Measurements from ENCODE around the gene IL1RAPL1. TPM values are rescaled to one million over a fixed set of nuclear protein-coding genes. Genes with fewer than 3 reads are reported as not detected.

The IL1RAPL1 gene
- total RNA-seq, 2 donors from 2014 or later, result 0.54 TPM; not detected in 1

DNA sequence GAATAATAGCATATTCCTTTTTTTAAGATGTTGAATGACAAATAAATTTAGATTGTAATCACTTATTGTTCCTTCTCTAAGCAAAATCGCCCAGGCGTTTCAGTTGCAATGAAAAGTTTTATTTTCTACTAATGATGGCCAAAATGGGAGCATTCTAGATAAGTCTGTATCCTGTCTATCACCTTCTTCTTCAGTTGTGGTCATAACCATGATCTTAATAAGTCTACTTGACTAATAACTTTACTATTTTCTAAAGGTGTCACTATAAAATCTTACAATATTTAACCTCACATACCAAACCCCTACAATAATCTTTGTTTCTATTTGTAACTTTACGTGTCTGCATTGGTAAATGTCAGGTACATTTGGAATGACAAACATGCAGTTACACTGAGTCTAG, 904.4 kb downstream of the IL1RAPL1 start:
- Histone ChIP-seq H3K9me3 (no peaks in the 10 kb centered on the region), H3K27ac (no peak overlapping the region), H3K27me3 (replicated peaks; ENCODE audit: insufficient read depth) (no peaks in the 10 kb centered on the region), H3K4me1 (ENCODE audit: control insufficient read depth in 1 of 2, low read depth in 2 of 2) (no peaks in the 10 kb centered on the region), H3K4me3 (no peak overlapping the region), H3K36me3 (no peaks in the 10 kb centered on the region)
- TF ChIP-seq, protein P1, sequence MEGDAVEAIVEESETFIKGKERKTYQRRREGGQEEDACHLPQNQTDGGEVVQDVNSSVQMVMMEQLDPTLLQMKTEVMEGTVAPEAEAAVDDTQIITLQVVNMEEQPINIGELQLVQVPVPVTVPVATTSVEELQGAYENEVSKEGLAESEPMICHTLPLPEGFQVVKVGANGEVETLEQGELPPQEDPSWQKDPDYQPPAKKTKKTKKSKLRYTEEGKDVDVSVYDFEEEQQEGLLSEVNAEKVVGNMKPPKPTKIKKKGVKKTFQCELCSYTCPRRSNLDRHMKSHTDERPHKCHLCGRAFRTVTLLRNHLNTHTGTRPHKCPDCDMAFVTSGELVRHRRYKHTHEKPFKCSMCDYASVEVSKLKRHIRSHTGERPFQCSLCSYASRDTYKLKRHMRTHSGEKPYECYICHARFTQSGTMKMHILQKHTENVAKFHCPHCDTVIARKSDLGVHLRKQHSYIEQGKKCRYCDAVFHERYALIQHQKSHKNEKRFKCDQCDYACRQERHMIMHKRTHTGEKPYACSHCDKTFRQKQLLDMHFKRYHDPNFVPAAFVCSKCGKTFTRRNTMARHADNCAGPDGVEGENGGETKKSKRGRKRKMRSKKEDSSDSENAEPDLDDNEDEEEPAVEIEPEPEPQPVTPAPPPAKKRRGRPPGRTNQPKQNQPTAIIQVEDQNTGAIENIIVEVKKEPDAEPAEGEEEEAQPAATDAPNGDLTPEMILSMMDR (IDR thresholded peaks at IDR 0.05), result no peak
- DNase-seq (ENCODE audit: low spot score) (no peak), ATAC-seq (ENCODE audit: insufficient number of reproducible peaks, low FRiP score, low read depth) (no peak)

DNA sequence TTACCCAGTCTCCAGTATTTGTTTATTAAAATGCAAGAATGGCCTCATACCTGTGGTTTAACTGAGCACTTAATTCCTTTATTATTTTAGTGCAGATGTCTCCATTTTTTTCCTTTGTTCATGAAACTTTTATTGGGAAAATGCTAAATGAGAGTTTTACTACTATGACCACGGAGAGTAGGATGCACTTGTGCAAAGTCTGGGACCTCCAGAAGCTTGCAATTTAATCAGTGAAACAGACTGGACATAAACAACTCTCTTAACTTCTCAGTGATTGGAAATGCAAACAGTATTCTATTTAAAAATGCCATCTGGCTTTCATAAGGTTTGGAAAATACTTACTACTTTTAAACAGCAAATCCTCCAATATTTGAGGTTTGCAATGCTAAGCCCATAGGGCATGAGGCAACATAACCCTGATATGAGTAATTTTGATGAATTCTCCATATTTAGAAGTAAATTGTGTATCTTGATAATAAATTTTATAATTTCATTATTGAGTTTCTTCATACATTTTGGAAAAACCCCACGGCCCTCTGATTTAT, 909.5 kb downstream of the IL1RAPL1 start:
- Histone ChIP-seq H3K9me3 (no peaks in the 10 kb centered on the region), H3K36me3 (no peaks in the 10 kb centered on the region), H3K4me3 (no peak overlapping the region), H3K4me1 (ENCODE audit: control insufficient read depth in 1 of 2, low read depth in 2 of 2) (no peaks in the 10 kb centered on the region), H3K27me3 (replicated peaks; ENCODE audit: insufficient read depth) (no peaks in the 10 kb centered on the region), H3K27ac (no peak overlapping the region)
- TF ChIP-seq, protein P1 (IDR thresholded peaks at IDR 0.05), result no peak
- DNase-seq (ENCODE audit: low spot score) (no peak), ATAC-seq (ENCODE audit: insufficient number of reproducible peaks, low FRiP score, low read depth) (no peak)

DNA sequence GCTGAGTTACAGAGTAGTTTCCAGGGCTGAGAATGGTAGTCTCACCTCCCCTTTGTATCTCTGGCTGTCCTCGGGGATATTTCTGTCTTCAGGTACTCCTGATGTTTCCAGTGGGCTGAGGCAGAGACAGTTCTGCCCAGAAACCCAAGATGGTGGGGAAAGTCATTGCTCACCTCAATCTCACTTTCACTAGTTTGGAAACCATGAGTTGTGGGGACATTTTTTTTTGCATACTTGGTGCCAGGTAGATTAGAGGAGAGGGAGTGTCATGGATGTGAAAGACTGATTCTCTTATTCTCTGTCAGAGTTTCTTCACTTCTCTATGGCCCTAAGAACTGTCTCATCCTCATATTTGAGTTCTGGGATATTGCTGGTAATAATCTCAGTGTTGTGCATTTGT, 919.5 kb downstream of the IL1RAPL1 start:
- no peak for ATAC-seq (ENCODE audit: insufficient number of reproducible peaks, low FRiP score, low read depth)
- TF ChIP-seq, protein P1 (IDR thresholded peaks at IDR 0.05), result no peak
- no peak for DNase-seq (ENCODE audit: low spot score)
- Histone ChIP-seq H3K36me3 (no peaks in the 10 kb centered on the region), H3K27ac (no peak overlapping the region), H3K9me3 (no peaks in the 10 kb centered on the region), H3K4me1 (ENCODE audit: control insufficient read depth in 1 of 2, low read depth in 2 of 2) (no peaks in the 10 kb centered on the region), H3K27me3 (replicated peaks; ENCODE audit: insufficient read depth) (no peaks in the 10 kb centered on the region), H3K4me3 (no peak overlapping the region)

DNA sequence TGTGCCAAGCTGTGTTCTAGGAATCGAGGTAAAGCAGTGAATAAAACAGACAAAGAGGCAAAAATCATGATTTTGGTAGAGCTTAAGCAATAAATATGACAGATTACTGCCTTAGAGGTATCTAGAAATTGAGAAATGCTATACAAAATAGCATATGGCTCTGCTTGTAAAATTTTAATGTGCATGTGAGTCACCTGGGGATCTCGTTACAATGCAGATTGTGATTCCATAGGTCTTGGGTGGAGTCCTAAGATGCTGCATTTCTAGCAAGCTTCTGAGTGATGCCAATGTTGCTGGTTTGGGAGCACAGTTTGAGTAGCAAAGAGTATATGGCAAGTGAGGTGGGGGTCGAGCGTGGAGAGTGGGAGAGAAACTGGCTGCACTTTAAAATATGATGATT, 930.9 kb downstream of the IL1RAPL1 start:
- no peak for DNase-seq (ENCODE audit: low spot score)
- no peaks in the 10 kb centered on the region for H3K9me3 ChIP-seq
- TF ChIP-seq, protein P1 (IDR thresholded peaks at IDR 0.05), result no peak
- no peak overlapping the region for H3K27ac ChIP-seq
- no peak for ATAC-seq (ENCODE audit: insufficient number of reproducible peaks, low FRiP score, low read depth)
- H3K4me1 ChIP-seq (ENCODE audit: control insufficient read depth in 1 of 2, low read depth in 2 of 2), result no peaks in the 10 kb centered on the region
- H3K36me3 ChIP-seq, result no peaks in the 10 kb centered on the region
- H3K4me3 ChIP-seq, result no peak overlapping the region
- no peaks in the 10 kb centered on the region for H3K27me3 ChIP-seq (replicated peaks; ENCODE audit: insufficient read depth)

DNA sequence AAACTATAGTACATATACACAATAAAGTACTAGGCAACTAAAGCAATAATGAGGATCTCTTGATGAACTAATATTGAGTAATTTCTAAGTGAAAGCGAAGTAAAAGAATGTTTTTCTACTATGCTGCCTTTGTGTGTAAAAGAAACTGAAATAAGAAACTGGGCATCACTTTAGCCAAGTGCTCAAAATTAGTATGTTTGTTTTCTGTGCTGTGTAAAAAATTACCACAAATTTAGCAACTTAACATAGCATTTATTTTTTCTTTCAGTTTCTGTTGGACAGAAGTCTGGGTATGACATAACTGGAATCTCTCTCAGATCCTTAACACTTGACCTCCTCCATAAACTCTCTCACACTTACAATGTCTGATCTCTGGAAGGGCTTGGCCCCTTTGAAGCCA, 941.0 kb downstream of the IL1RAPL1 start:
- Histone ChIP-seq H3K4me1 (ENCODE audit: control insufficient read depth in 1 of 2, low read depth in 2 of 2) (no peaks in the 10 kb centered on the region), H3K4me3 (no peak overlapping the region), H3K36me3 (no peaks in the 10 kb centered on the region), H3K9me3 (no peaks in the 10 kb centered on the region), H3K27ac (no peak overlapping the region), H3K27me3 (replicated peaks; ENCODE audit: insufficient read depth) (no peaks in the 10 kb centered on the region)
- TF ChIP-seq, protein P1 (IDR thresholded peaks at IDR 0.05), result no peak
- DNase-seq (ENCODE audit: low spot score) (no peak), ATAC-seq (ENCODE audit: insufficient number of reproducible peaks, low FRiP score, low read depth) (no peak)

Data from thoracic aorta (tissue), 2 donors.